CD4-positive, alpha-beta T cell (primary cell): Measurements from ENCODE around the gene RHOU. TPM values are rescaled to one million over a fixed set of nuclear protein-coding genes. Genes with fewer than 3 reads are reported as not detected.

Source experiments
- ATAC-seq: fragments of 200-7000 bp; cut with Tn5 transposase; one replicate; pipeline ENCODE4 v1.10.0; 2022; ENCODE audit warnings: mild to moderate bottlenecking; ENCODE audit not compliant: poor library complexity
- CTCF ChIA-PET: fragments of 350-600 bp; sonication (Branson Sonifier 250); formaldehyde crosslinking; loops from one replicate; lab custom pipeline; 2021; ENCODE audit warnings: antibody characterized with exemption, inconsistent platforms; lab: Charles Lee
- POLR2A ChIA-PET: fragments of 350-600 bp; sonication (Branson Sonifier 250); formaldehyde crosslinking; loops from one replicate; lab custom pipeline; 2021; ENCODE audit warnings: antibody characterized with exemption, inconsistent platforms; lab: Charles Lee
- DNase-seq, 14 experiments: peaks; one replicate each; pipeline ENCODE4 v3.0.0-alpha.2; 2013 to 2020; ENCODE audit warnings: mixed read lengths in 2 of 14
- H3K27ac ChIP-seq, 2 donors: one replicate each; pipeline versions ENCODE4 v1.5.1 to v1.7.0; 2013; ENCODE audit warnings: low read length in 2 of 2, low read depth in 1 of 2, mild to moderate bottlenecking in 1 of 2
- H3K27me3 ChIP-seq, 2 experiments: 1 replicate in 1 of 2; 2 replicates in 1 of 2; pipeline versions ENCODE4 v1.6.1 to v1.7.0; 2013; ENCODE audit warnings: low read length in 2 of 2, control low read depth in 1 of 2, mild to moderate bottlenecking in 1 of 2, moderate library complexity in 1 of 2; ENCODE audit not compliant: insufficient read depth in 2 of 2, control insufficient read depth in 1 of 2
- H3K36me3 ChIP-seq: one replicate; pipeline ENCODE4 v1.6.1; 2013; ENCODE audit warnings: low read length, control low read depth; ENCODE audit not compliant: insufficient read depth
- H3K4me1 ChIP-seq: one replicate; pipeline ENCODE4 v1.6.1; 2013; ENCODE audit warnings: low read length, control low read depth; ENCODE audit not compliant: insufficient read depth
- H3K4me3 ChIP-seq: one replicate; pipeline ENCODE4 v1.5.1; 2013; ENCODE audit warnings: mild to moderate bottlenecking, low read length, moderate library complexity
- H3K9me3 ChIP-seq, 2 experiments: 1 replicate in 1 of 2; 2 replicates in 1 of 2; pipeline versions ENCODE4 v1.6.1 to v1.7.0; 2013; ENCODE audit warnings: low read length in 2 of 2, mild to moderate bottlenecking in 2 of 2, control low read depth in 1 of 2, moderate library complexity in 1 of 2; ENCODE audit not compliant: control insufficient read depth in 1 of 2, insufficient read depth in 1 of 2
- H3K27ac Mint-ChIP-seq: one replicate; pipeline ENCODE4 v1.8.0; 2020; ENCODE audit warnings: mixed read lengths
- H3K27me3 Mint-ChIP-seq: one replicate; pipeline ENCODE4 v1.8.0; 2021; ENCODE audit warnings: mixed read lengths
- H3K36me3 Mint-ChIP-seq: one replicate; pipeline ENCODE4 v1.8.0; 2021; ENCODE audit warnings: low read depth, mixed read lengths
- H3K4me1 Mint-ChIP-seq: one replicate; pipeline ENCODE4 v1.8.0; 2021; ENCODE audit warnings: low read depth, mixed read lengths
- H3K4me3 Mint-ChIP-seq: one replicate; pipeline ENCODE4 v1.8.0; 2020; ENCODE audit warnings: mild to moderate bottlenecking, mixed read lengths
- H3K9me3 Mint-ChIP-seq: one replicate; pipeline ENCODE4 v1.8.0; 2020; ENCODE audit warnings: mixed read lengths
- intact Hi-C, 2 experiments: fragments of 100-400 bp; cut with DNase I in 1 of 2; cut with micrococcal nuclease in 1 of 2; formaldehyde crosslinking; loops; one replicate each; pipeline versions ENCODE4 v1.15.1 to v1.9.0; 2023 to 2025; cut with DNase I, micrococcal nuclease
- total RNA-seq, 174 experiments: library from RNA in 2 of 174; stranded (reverse) in 2 of 174; gene quantifications; one replicate each; pipeline ENCODE4 v1.2.3 and lab custom pipeline; 2021 to 2026
- TF ChIP-seq, protein P1 (sequence below): fragments of 200-600 bp; IDR thresholded peaks from one replicate; pipeline ENCODE4 v1.8.0; 2022; ENCODE audit warnings: antibody characterized with exemption, mild to moderate bottlenecking

The RHOU gene
- total RNA-seq, 2 experiments from 2014 or later: 1.2 TPM

DNA sequence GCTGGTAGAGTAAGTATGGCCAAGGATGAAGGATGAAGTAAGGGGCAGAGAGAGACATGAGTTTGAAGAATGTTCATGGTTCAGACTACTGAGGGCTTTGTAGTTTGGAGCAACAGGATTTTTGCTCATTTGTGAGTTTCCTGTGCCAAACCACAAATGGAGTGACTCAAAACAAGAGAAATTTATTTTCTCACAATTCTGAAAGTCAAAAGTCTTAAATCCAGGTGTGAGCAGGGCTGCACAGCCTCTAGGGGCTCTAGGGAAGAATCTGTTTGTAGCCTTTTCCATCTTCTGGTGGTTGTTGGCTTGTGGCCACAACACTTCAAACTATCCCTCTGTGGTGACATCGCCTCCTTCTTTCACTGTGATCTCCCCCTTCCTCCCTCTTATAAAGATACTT lies 58.9 kb downstream of the RHOU start:
- TF ChIP-seq, protein P1, sequence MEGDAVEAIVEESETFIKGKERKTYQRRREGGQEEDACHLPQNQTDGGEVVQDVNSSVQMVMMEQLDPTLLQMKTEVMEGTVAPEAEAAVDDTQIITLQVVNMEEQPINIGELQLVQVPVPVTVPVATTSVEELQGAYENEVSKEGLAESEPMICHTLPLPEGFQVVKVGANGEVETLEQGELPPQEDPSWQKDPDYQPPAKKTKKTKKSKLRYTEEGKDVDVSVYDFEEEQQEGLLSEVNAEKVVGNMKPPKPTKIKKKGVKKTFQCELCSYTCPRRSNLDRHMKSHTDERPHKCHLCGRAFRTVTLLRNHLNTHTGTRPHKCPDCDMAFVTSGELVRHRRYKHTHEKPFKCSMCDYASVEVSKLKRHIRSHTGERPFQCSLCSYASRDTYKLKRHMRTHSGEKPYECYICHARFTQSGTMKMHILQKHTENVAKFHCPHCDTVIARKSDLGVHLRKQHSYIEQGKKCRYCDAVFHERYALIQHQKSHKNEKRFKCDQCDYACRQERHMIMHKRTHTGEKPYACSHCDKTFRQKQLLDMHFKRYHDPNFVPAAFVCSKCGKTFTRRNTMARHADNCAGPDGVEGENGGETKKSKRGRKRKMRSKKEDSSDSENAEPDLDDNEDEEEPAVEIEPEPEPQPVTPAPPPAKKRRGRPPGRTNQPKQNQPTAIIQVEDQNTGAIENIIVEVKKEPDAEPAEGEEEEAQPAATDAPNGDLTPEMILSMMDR: no peak
- H3K27ac Mint-ChIP-seq: no peak overlapping the region
- H3K4me3 Mint-ChIP-seq: no peak overlapping the region
- H3K9me3 Mint-ChIP-seq: peaks cover 2% of the 10 kb centered on the region
- no peaks in the 10 kb centered on the region for H3K36me3 Mint-ChIP-seq
- POLR2A ChIA-PET: interaction anchor here (1.0 to 1.1 kb wide), 2 partner anchors 16 to 70 kb away, joined by 3 read pairs; no protein-coding TSS in a partner anchor
- peaks cover 0 to 16% of the 10 kb centered on the region in 2 experiments for H3K9me3 ChIP-seq
- H3K4me1 Mint-ChIP-seq: peaks cover 13% of the 10 kb centered on the region
- CTCF ChIA-PET: interaction anchor here (1.0 kb wide), 1 partner anchor 10 kb away, joined by 3 read pairs; no protein-coding TSS in a partner anchor
- intact Hi-C loops: no loop called here
- H3K36me3 ChIP-seq: no peaks in the 10 kb centered on the region
- peak in 4 of 14 experiments; percentile 30 to 59 (median 36) for DNase-seq
- peak; percentile 65 for ATAC-seq
- no peak overlapping the region for H3K4me3 ChIP-seq
- no peaks in the 10 kb centered on the region for H3K27me3 ChIP-seq
- peaks cover 57% of the 10 kb centered on the region for H3K4me1 ChIP-seq
- H3K27ac ChIP-seq: no peak overlapping the region
- no peaks in the 10 kb centered on the region for H3K27me3 Mint-ChIP-seq

DNA sequence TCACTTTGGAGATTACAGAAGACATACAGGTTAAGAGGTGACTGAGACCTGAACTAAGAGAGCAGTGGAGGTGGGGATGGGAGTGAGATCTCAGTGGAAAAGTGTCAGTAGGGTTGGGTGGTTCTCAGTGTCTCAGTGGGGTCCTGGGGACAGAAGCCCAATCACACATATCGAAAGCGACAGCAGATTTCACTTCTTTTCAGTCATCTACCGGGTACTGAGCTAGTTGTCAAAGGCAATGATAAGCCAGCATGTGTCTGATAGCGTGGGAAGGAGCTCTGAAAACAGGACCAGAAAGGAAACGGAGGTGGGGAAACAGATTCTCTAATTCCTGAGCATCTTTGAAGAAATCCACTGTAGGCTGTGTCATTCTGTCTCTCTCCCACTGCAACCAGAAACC lies 59.5 kb downstream of the RHOU start:
- intact Hi-C loops: no loop called here
- Mint-ChIP-seq H3K4me3 (no peak overlapping the region), H3K4me1 (peaks cover 14% of the 10 kb centered on the region), H3K36me3 (no peaks in the 10 kb centered on the region), H3K27me3 (no peaks in the 10 kb centered on the region), H3K9me3 (peaks cover 2% of the 10 kb centered on the region), H3K27ac (no peak overlapping the region)
- no peak for DNase-seq
- H3K27me3 ChIP-seq: no peaks in the 10 kb centered on the region
- peak overlapping the region in 1 of 2 donors; percentile 23 for H3K27ac ChIP-seq
- ChIA-PET POLR2A (interaction anchor here (1.0 kb wide), 1 partner anchor 17 kb away, joined by 3 read pairs; no protein-coding TSS in a partner anchor), CTCF (no interaction called here)
- peaks cover 0 to 16% of the 10 kb centered on the region in 2 experiments for H3K9me3 ChIP-seq
- TF ChIP-seq, protein P1: no peak
- H3K4me1 ChIP-seq: peaks cover 57% of the 10 kb centered on the region
- no peak overlapping the region for H3K4me3 ChIP-seq
- H3K36me3 ChIP-seq: no peaks in the 10 kb centered on the region
- ATAC-seq: no peak

DNA sequence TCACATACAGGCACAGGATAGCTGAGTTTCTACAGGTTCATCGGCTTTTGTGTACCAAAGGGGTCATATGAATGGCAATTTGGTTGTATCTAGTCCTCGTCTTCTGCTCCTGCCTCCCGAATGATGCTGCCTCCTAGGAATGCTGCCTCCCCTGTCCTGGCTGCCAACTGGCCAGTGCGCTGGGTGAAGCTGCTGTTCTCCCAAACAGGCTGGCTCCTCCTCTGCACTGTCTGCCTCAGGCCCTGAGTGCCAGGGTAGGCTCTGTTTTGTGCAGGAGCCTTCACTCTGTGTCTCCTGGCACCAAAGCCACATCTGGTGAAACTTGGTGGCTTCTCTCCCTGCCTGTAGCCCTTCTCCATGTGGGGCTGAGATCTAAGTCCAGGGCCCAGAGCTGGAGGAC lies 60.3 kb downstream of the RHOU start:
- intact Hi-C loops: no loop called here
- TF ChIP-seq, protein P1: no peak
- no peak for DNase-seq
- Histone ChIP-seq H3K4me1 (peaks cover 51% of the 10 kb centered on the region), H3K9me3 (peaks cover 0 to 16% of the 10 kb centered on the region in 2 experiments), H3K27ac (no peak overlapping the region), H3K27me3 (no peaks in the 10 kb centered on the region), H3K4me3 (no peak overlapping the region), H3K36me3 (no peaks in the 10 kb centered on the region)
- ATAC-seq: no peak
- ChIA-PET CTCF (no interaction called here), POLR2A (no interaction called here)
- Mint-ChIP-seq H3K36me3 (no peaks in the 10 kb centered on the region), H3K27me3 (no peaks in the 10 kb centered on the region), H3K4me1 (peaks cover 16% of the 10 kb centered on the region), H3K9me3 (peaks cover 2% of the 10 kb centered on the region), H3K4me3 (no peak overlapping the region), H3K27ac (peak overlapping the region; percentile 28)

Other genes starting within 250 kb of the RHOU start
- 10 to 100 TPM; 40.7 to 45.1 TPM for gene RNF187, start 248.1 kb upstream of the RHOU start, total RNA-seq